Skin of body (tissue), 2 donors: Measurements from ENCODE around the gene CTDSPL. TPM values are rescaled to one million over a fixed set of nuclear protein-coding genes. Genes with fewer than 3 reads are reported as not detected.
A peak's percentile ranks its signal among the peaks of the same experiment; 100 is the strongest.

Experiments used
- DNase-seq: peaks from one replicate; lab custom pipeline; 2025; lab: John Stamatoyannopoulos, UW
- total RNA-seq: library from RNA; depleted of rRNA; stranded (reverse); fragments of >200 nt; gene quantifications from one replicate; pipeline ENCODE4 v1.2.3, GENCODE V29; 2014

The CTDSPL gene
- total RNA-seq, 1 donor from 2014 or later, result 39.3 TPM

GRCh38 chr3:37912052-37912733 lies 50.5 kb downstream of the CTDSPL start:
- no peak for DNase-seq

GRCh38 chr3:37913522-37913921 lies 51.8 kb downstream of the CTDSPL start:
- no peak for DNase-seq

GRCh38 chr3:37916685-37917084 lies 55.0 kb downstream of the CTDSPL start:
- no peak for DNase-seq

- DNase-seq, result no peak
These were observed 56.9 kb downstream of the CTDSPL start for GRCh38 chr3:37918627-37919026.

GRCh38 chr3:37920156-37920699 lies 58.5 kb downstream of the CTDSPL start:
- no peak for DNase-seq

- no peak for DNase-seq
These were observed 59.3 kb downstream of the CTDSPL start for GRCh38 chr3:37921025-37921424.

GRCh38 chr3:37922721-37923568 lies 61.3 kb downstream of the CTDSPL start:
- DNase-seq, result no peak

GRCh38 chr3:37923569-37924040 lies 61.9 kb downstream of the CTDSPL start:
- DNase-seq, result peak; percentile 71

- DNase-seq, result no peak
These were observed 62.8 kb downstream of the CTDSPL start for GRCh38 chr3:37924453-37924852.

GRCh38 chr3:37925157-37925556 lies 63.5 kb downstream of the CTDSPL start:
- DNase-seq, result no peak

- DNase-seq, result no peak
These were observed 64.9 kb downstream of the CTDSPL start for GRCh38 chr3:37926611-37927010.

- no peak for DNase-seq
These were observed 68.8 kb downstream of the CTDSPL start for GRCh38 chr3:37930495-37930894.

- DNase-seq, result no peak
These were observed 70.8 kb downstream of the CTDSPL start for GRCh38 chr3:37932505-37932904.

- DNase-seq, result no peak
These were observed 73.1 kb downstream of the CTDSPL start for GRCh38 chr3:37934631-37935289.

GRCh38 chr3:37935290-37935668 lies 73.6 kb downstream of the CTDSPL start:
- DNase-seq, result no peak

- peak; percentile 20 for DNase-seq
These were observed 74.3 kb downstream of the CTDSPL start for GRCh38 chr3:37935756-37936666.

GRCh38 chr3:37937156-37937555 lies 75.5 kb downstream of the CTDSPL start:
- no peak for DNase-seq

- DNase-seq, result no peak
These were observed 76.3 kb downstream of the CTDSPL start for GRCh38 chr3:37938011-37938410.

GRCh38 chr3:37940242-37940908 lies 78.7 kb downstream of the CTDSPL start:
- peak; percentile 14 for DNase-seq
